GM23338 (cell line): ENCODE data around the gene KLHL12. TPM values are rescaled to one million over a fixed set of nuclear protein-coding genes. Genes with fewer than 3 reads are reported as not detected.

Experiments used
- ATAC-seq: fragments of 200-7000 bp; cut with Tn5 transposase; 3 replicates; pipeline ENCODE4 v1.9.1; 2020
- DNase-seq: peaks from one replicate; pipeline ENCODE4 v3.0.0-alpha.2; 2015; ENCODE audit warnings: low spot score
- H2AFZ ChIP-seq: fragments of 200-600 bp; sonication (generic); 2 replicates; pipeline ENCODE4 v1.8.0; 2016; ENCODE audit warnings: antibody characterized with exemption, mild to moderate bottlenecking, moderate library complexity
- H3F3A ChIP-seq: fragments of 200-600 bp; sonication (generic); replicated peaks from 2 replicates; pipeline ENCODE4 v1.8.0; 2017; ENCODE audit warnings: antibody characterized with exemption, mixed run types, low read depth
- H3K27ac ChIP-seq: fragments of 200-600 bp; sonication (generic); 2 replicates; pipeline ENCODE4 v1.6.1; 2016; ENCODE audit warnings: low read depth
- H3K27me3 ChIP-seq: fragments of 200-600 bp; sonication (generic); 2 replicates; pipeline ENCODE4 v1.8.0; 2016; ENCODE audit warnings: mild to moderate bottlenecking, mixed run types, moderate library complexity; ENCODE audit not compliant: insufficient read depth
- H3K36me3 ChIP-seq: fragments of 200-600 bp; sonication (generic); 2 replicates; pipeline ENCODE4 v1.8.0; 2016; ENCODE audit warnings: mild to moderate bottlenecking; ENCODE audit not compliant: insufficient read depth
- H3K4me1 ChIP-seq: fragments of 200-600 bp; sonication (generic); 2 replicates; pipeline ENCODE4 v1.8.0; 2016; ENCODE audit warnings: mild to moderate bottlenecking, moderate library complexity; ENCODE audit not compliant: insufficient read depth
- H3K4me2 ChIP-seq: fragments of 200-600 bp; sonication (generic); 2 replicates; pipeline ENCODE4 v1.7.1; 2017; ENCODE audit warnings: mixed run types
- H3K4me3 ChIP-seq: fragments of 200-600 bp; sonication (generic); 2 replicates; pipeline ENCODE4 v1.6.1; 2016; ENCODE audit warnings: mixed run types
- H3K79me2 ChIP-seq: fragments of 200-600 bp; sonication (generic); replicated peaks from 2 replicates; pipeline ENCODE4 v1.8.0; 2017; ENCODE audit warnings: mild to moderate bottlenecking; ENCODE audit not compliant: insufficient read depth
- H3K9me2 ChIP-seq: fragments of 200-600 bp; sonication (generic); 2 replicates; pipeline ENCODE4 v1.8.0; 2017; ENCODE audit not compliant: insufficient read depth
- H4K20me1 ChIP-seq: fragments of 200-600 bp; sonication (generic); replicated peaks from 2 replicates; pipeline ENCODE4 v1.8.0; 2017; ENCODE audit warnings: mild to moderate bottlenecking; ENCODE audit not compliant: insufficient read depth
- H3K27ac Mint-ChIP-seq: 2 replicates; pipeline ENCODE4 v1.8.0; 2020; ENCODE audit warnings: inconsistent platforms, mild to moderate bottlenecking, moderate library complexity, mixed read lengths
- H3K27me3 Mint-ChIP-seq: 3 replicates; pipeline ENCODE4 v1.8.0; 2022; ENCODE audit warnings: low read depth, mild to moderate bottlenecking, moderate library complexity, mixed read lengths, inconsistent platforms; ENCODE audit not compliant: insufficient read depth, poor library complexity
- H3K36me3 Mint-ChIP-seq: 3 replicates; pipeline ENCODE4 v1.8.0; 2021; ENCODE audit warnings: low read depth, mild to moderate bottlenecking, inconsistent platforms, moderate library complexity, mixed read lengths
- H3K4me1 Mint-ChIP-seq: 3 replicates; pipeline ENCODE4 v1.8.0; 2020; ENCODE audit warnings: mild to moderate bottlenecking, inconsistent platforms, mixed read lengths
- H3K4me3 Mint-ChIP-seq: 3 replicates; pipeline ENCODE4 v1.8.0; 2021; ENCODE audit warnings: moderate library complexity, mild to moderate bottlenecking, inconsistent platforms, mixed read lengths
- H3K9me3 Mint-ChIP-seq: 3 replicates; pipeline ENCODE4 v1.8.0; 2020; ENCODE audit warnings: moderate library complexity, mild to moderate bottlenecking, inconsistent platforms, mixed read lengths
- CREB1 ChIP-seq: fragments of 250-450 bp; sonication (Bioruptor Pico); IDR thresholded peaks from 2 replicates; pipeline ENCODE4 v1.5.0; 2020; ENCODE audit warnings: low read depth, mild to moderate bottlenecking, moderate library complexity
- CTCF ChIP-seq, 2 experiments: fragments of 200-600 bp in 1 of 2; sonication (generic) in 1 of 2; conservative IDR thresholded peaks; 2 replicates each; pipeline versions ENCODE4 v1.5.1 to v1.6.1; 2016 to 2017; ENCODE audit warnings: antibody characterized with exemption in 2 of 2, low read depth in 2 of 2, mild to moderate bottlenecking in 2 of 2, moderate library complexity in 1 of 2
- ETS1 ChIP-seq: IDR thresholded peaks from 2 replicates; pipeline ENCODE4 v1.6.1; 2016; ENCODE audit warnings: antibody characterized with exemption
- EZH2 ChIP-seq: fragments of 200-600 bp; sonication (generic); IDR thresholded peaks from one replicate; pipeline ENCODE4 v1.8.0; 2017; ENCODE audit warnings: antibody characterized with exemption, mild to moderate bottlenecking, low read depth; ENCODE audit not compliant: unreplicated experiment
- EZH2phosphoT487 ChIP-seq: fragments of 200-600 bp; sonication (generic); IDR thresholded peaks from one replicate; pipeline ENCODE4 v1.8.1; 2018; ENCODE audit warnings: antibody characterized with exemption; ENCODE audit not compliant: unreplicated experiment
- JUNB ChIP-seq: IDR thresholded peaks from one replicate; pipeline ENCODE4 v1.6.1; 2016; ENCODE audit warnings: antibody characterized with exemption; ENCODE audit not compliant: unreplicated experiment
- NANOG ChIP-seq: IDR thresholded peaks from 2 replicates; pipeline ENCODE4 v1.6.1; 2016; ENCODE audit warnings: antibody characterized with exemption, borderline replicate concordance
- POLR2AphosphoS5 ChIP-seq: IDR thresholded peaks from 2 replicates; pipeline ENCODE4 v1.6.1; 2016; ENCODE audit warnings: antibody characterized with exemption, low read depth
- REST ChIP-seq: IDR thresholded peaks from one replicate; pipeline ENCODE4 v1.6.1; 2018; ENCODE audit warnings: antibody characterized with exemption; ENCODE audit not compliant: unreplicated experiment
- STAT1 ChIP-seq: IDR thresholded peaks from one replicate; pipeline ENCODE4 v1.6.1; 2016; ENCODE audit warnings: antibody characterized with exemption; ENCODE audit not compliant: unreplicated experiment
- ZNF114 ChIP-seq: fragments of 250-450 bp; sonication (Bioruptor Pico); IDR thresholded peaks from 2 replicates; pipeline ENCODE4 v1.5.0; 2020; ENCODE audit warnings: mild to moderate bottlenecking, moderate library complexity
- ZNF331 ChIP-seq: fragments of 250-450 bp; sonication (Bioruptor Pico); IDR thresholded peaks from 2 replicates; pipeline ENCODE4 v1.5.0; 2020; ENCODE audit warnings: low read depth, mild to moderate bottlenecking, moderate library complexity
- long read RNA-seq: library from polyadenylated mRNA; unstranded; transcript quantifications from one replicate; pipeline ENCODE4 v2.0.0, GENCODE V29; 2020; ENCODE audit not compliant: unreplicated experiment
- polyA plus RNA-seq: library from polyadenylated mRNA; unstranded; fragments of >200 nt; fragmentation: Nextera tagmentation; extraction: Ambion mirVana; gene quantifications from 2 replicates; pipeline ENCODE4 v1.2.1, GENCODE V29; 2016
- total RNA-seq: library from RNA; depleted of rRNA; stranded (reverse); fragments of >200 nt; shearing (Covaris generic); gene quantifications from 2 replicates; pipeline ENCODE4 v1.2.3, GENCODE V29; 2014; rRNA removed

The KLHL12 gene
- total RNA-seq (27.5 and 27.6 TPM in 2 replicates), polyA plus RNA-seq (14.6 and 15.5 TPM in 2 replicates)
- long read RNA-seq, transcript KLHL12-203 (12 exons, 3,359 nt), result major isoform, 7 of 14 reads
- long read RNA-seq, partial matches to known transcripts, result 1 of 14 reads
- long read RNA-seq, other reads (novel, unspliced or antisense), result 6 of 14 reads

- Mint-ChIP-seq H3K36me3 (peaks cover 4% of the 10 kb centered on the region; the same call in 2 of the 3 replicates), H3K27me3 (peaks cover 5% of the 10 kb centered on the region), H3K27ac (peak within 1 kb of the TSS; percentile 91), H3K4me3 (peak within 1 kb of the TSS; percentile 88), H3K4me1 (peaks cover 3% of the 10 kb centered on the region; the same call in 2 of the 3 replicates), H3K9me3 (no peaks in the 10 kb centered on the region)
- peaks cover 7% of the 10 kb centered on the region; the same call in 1 of the 2 replicates for H3F3A ChIP-seq
- H3K27me3 ChIP-seq, result no peaks in the 10 kb centered on the region
- 0 out of 2 replicates have a peak, but pooled peaks cover 3% of the 10 kb centered on the region for H4K20me1 ChIP-seq
- H3K4me1 ChIP-seq, result 0 out of 2 replicates have a peak, but pooled peaks cover 3% of the 10 kb centered on the region
- H3K27ac ChIP-seq, result peak within 1 kb of the TSS; percentile 98
- H3K79me2 ChIP-seq, result peaks cover 17% of the 10 kb centered on the region
- H3K9me2 ChIP-seq, result no peaks in the 10 kb centered on the region
- peaks cover 6% of the 10 kb centered on the region; the same call in 1 of the 2 replicates for H3K36me3 ChIP-seq
- DNase-seq (peak; percentile 99), ATAC-seq (peak; percentile 98)
- peak within 1 kb of the TSS; percentile 82 for H3K4me2 ChIP-seq
- H3K4me3 ChIP-seq, result peak within 1 kb of the TSS; percentile 71
- peak within 1 kb of the TSS; percentile 64 for H2AFZ ChIP-seq
- peak; percentile 98 for TF ChIP-seq POLR2AphosphoS5
- TF ChIP-seq NANOG, result no peak
- peak; percentile 98 for TF ChIP-seq CREB1 (CRISPR knock-in tag)
- no peak for TF ChIP-seq JUNB
- peak; percentile 30; the same call in 1 of the 2 replicates for TF ChIP-seq ZNF331 (CRISPR knock-in tag)
- TF ChIP-seq EZH2, result no peak
- no peak for TF ChIP-seq STAT1
- no peak for TF ChIP-seq REST
- TF ChIP-seq ZNF114, result no peak; the same call in 1 of the 2 replicates
- peak; percentile 78 for TF ChIP-seq ETS1
- no peak for TF ChIP-seq EZH2phosphoT487
- peak; percentile 75 to 87 for TF ChIP-seq CTCF (conservative IDR thresholded peaks at IDR 0.05; ENCODE audit: low read depth in 2 of 2)
These were observed at the start of gene KLHL12 for GRCh38 chr1:202926581-202927491. Gene KLHL12 (minus strand): TSS chr1:202927234. CDS start chr1:202925162, 2,072 bp downstream.
